ENCODE measurements around the gene TAX1BP3. TPM values are rescaled to one million over a fixed set of nuclear protein-coding genes. Genes with fewer than 3 reads are reported as not detected.

Gene TAX1BP3
- total and polyA plus RNA-seq, 9 of the 15 experiments (the other 6 are each of a cell fraction or from before 2014, with no cell fraction given): 0.99 to 14.5 (median 6.2) TPM

DNA sequence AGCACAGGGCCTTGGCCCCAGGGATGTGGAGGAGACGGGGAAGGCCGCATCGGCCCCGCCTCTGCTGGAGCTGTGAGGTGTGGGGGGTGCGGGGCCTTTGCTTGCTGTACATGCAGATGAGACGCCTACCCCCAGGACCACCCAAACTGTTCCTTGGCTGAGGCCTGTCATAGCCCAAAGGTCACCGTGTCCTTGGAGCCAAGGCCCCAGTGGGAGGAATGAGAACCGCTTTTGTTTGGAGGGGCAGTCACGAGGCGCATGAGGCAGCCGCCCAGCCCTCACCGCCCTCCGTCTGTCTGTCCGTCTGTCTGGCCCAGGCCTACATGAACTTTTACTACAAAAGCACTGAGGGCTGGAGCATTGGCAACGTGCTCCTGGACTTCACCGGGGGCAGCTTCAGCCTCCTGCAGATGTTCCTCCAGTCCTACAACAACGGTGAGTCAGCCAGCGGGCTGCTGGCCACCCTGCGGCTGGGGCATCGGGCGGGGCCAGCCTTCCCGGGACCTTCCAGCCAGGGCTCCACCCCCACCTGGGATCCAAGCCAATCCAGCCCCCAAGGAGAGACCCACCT is 8.8 kb downstream of the TAX1BP3 start (continued):
- no peak for TF ChIP-seq TEAD2 (tag; IDR thresholded peaks at IDR 0.05)
- TF ChIP-seq, protein P1, sequence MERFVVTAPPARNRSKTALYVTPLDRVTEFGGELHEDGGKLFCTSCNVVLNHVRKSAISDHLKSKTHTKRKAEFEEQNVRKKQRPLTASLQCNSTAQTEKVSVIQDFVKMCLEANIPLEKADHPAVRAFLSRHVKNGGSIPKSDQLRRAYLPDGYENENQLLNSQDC (CRISPR knock-in tag; IDR thresholded peaks at IDR 0.05): no peak
- no peak for TF ChIP-seq ESRRB (CRISPR knock-in tag; IDR thresholded peaks at IDR 0.05; ENCODE audit: borderline replicate concordance)
- TF ChIP-seq TAF7 (tag; IDR thresholded peaks at IDR 0.05): no peak
- peak; percentile 21; the same call in 1 of the 2 replicates for TF ChIP-seq POLR2G (IDR thresholded peaks at IDR 0.05; ENCODE audit: low read depth, low read length)
- no peak for TF ChIP-seq ZNF24 (IDR thresholded peaks at IDR 0.05)
- TF ChIP-seq, protein P2, sequence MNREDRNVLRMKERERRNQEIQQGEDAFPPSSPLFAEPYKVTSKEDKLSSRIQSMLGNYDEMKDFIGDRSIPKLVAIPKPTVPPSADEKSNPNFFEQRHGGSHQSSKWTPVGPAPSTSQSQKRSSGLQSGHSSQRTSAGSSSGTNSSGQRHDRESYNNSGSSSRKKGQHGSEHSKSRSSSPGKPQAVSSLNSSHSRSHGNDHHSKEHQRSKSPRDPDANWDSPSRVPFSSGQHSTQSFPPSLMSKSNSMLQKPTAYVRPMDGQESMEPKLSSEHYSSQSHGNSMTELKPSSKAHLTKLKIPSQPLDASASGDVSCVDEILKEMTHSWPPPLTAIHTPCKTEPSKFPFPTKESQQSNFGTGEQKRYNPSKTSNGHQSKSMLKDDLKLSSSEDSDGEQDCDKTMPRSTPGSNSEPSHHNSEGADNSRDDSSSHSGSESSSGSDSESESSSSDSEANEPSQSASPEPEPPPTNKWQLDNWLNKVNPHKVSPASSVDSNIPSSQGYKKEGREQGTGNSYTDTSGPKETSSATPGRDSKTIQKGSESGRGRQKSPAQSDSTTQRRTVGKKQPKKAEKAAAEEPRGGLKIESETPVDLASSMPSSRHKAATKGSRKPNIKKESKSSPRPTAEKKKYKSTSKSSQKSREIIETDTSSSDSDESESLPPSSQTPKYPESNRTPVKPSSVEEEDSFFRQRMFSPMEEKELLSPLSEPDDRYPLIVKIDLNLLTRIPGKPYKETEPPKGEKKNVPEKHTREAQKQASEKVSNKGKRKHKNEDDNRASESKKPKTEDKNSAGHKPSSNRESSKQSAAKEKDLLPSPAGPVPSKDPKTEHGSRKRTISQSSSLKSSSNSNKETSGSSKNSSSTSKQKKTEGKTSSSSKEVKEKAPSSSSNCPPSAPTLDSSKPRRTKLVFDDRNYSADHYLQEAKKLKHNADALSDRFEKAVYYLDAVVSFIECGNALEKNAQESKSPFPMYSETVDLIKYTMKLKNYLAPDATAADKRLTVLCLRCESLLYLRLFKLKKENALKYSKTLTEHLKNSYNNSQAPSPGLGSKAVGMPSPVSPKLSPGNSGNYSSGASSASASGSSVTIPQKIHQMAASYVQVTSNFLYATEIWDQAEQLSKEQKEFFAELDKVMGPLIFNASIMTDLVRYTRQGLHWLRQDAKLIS (CRISPR knock-in tag; IDR thresholded peaks at IDR 0.05): no peak
- TF ChIP-seq DACH1 (IDR thresholded peaks at IDR 0.05; ENCODE audit: partially characterized antibody): no peak
- no peak for TF ChIP-seq CHD4 (IDR thresholded peaks at IDR 0.05; ENCODE audit: insufficient read depth, insufficient replicate concordance, low read depth, low read length, poor library complexity, severe bottlenecking)
- TF ChIP-seq SOX6 (IDR thresholded peaks at IDR 0.05): no peak

Data from K562 (cell line).